ENCODE results near the gene PSMG3.
"Not testable (repeated sequence)": the region's sequence is repeated elsewhere in the genome, so short reads cannot be mapped to it uniquely, and the experiment has no call there.

Gene PSMG3

GRCh38 chr7:1591396-1591795 is 21.6 kb upstream of the PSMG3 start:
- H3K36me3 Mint-ChIP-seq (ENCODE audit: low read depth): no peaks in the 10 kb centered on the region
- peaks cover 29% of the 10 kb centered on the region for H3K4me1 Mint-ChIP-seq (ENCODE audit: low read depth)
- H3K27ac Mint-ChIP-seq: no peak overlapping the region
- peaks cover 4% of the 10 kb centered on the region for H3K9me3 Mint-ChIP-seq
- H3K27me3 Mint-ChIP-seq: peaks cover 21% of the 10 kb centered on the region
- H3K4me3 Mint-ChIP-seq: no peak overlapping the region

DNA sequence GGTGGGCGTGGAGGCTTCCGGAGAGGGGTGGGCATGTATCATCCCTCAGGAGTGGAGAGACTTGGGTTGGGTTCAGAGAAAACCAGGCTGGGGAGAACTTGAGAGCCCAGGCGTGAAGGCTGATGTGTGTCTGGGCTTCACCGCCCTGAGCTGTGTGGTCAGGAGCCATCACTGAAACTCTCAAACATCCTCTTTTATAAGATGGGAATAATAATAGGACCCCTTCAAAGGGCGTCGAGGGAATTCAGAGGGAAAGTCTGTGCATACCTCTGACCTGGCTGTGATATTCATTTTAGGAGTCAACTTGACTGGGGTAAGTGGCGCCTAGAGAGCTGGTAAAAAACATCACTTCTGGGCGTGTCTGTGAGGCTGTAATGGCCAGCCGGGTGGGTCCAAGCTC is 21.1 kb upstream of the PSMG3 start:
- Mint-ChIP-seq H3K4me3 (no peak overlapping the region), H3K36me3 (ENCODE audit: low read depth) (no peaks in the 10 kb centered on the region), H3K27me3 (peaks cover 21% of the 10 kb centered on the region), H3K9me3 (peaks cover 4% of the 10 kb centered on the region), H3K4me1 (ENCODE audit: low read depth) (peaks cover 29% of the 10 kb centered on the region), H3K27ac (no peak overlapping the region)

GRCh38 chr7:1590476-1590875 is 20.6 kb upstream of the PSMG3 start:
- Mint-ChIP-seq H3K4me3 (no peak overlapping the region), H3K27me3 (peaks cover 21% of the 10 kb centered on the region), H3K36me3 (ENCODE audit: low read depth) (no peaks in the 10 kb centered on the region), H3K9me3 (peaks cover 4% of the 10 kb centered on the region), H3K27ac (no peak overlapping the region), H3K4me1 (ENCODE audit: low read depth) (peaks cover 29% of the 10 kb centered on the region)

DNA sequence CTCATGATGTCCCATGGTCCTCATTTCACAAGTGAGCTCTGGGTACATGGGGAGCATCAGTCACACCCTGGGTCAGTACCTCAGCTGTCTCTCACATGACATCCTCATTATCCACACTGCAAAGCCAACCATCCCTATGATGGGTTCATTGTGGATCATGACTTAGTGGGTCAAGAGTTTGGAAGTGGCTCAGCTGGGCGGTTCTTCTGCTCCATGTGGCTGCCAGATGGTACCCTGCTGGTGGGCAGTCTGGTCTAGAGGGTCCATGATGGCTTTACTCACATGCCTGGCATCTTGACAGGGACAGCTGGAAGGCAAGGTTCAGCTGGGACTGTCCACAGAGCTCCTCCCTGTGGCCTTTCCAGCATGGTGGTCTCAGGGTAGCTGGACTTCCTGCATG is 19.1 kb upstream of the PSMG3 start:
- no peak overlapping the region for H3K4me3 Mint-ChIP-seq

GRCh38 chr7:1587738-1588137 is 17.9 kb upstream of the PSMG3 start:
- Mint-ChIP-seq H3K9me3 (peaks cover 4% of the 10 kb centered on the region), H3K4me3 (no peak overlapping the region), H3K27me3 (peaks cover 15% of the 10 kb centered on the region), H3K4me1 (ENCODE audit: low read depth) (peaks cover 24% of the 10 kb centered on the region), H3K27ac (no peak overlapping the region), H3K36me3 (ENCODE audit: low read depth) (no peaks in the 10 kb centered on the region)

More for the DNA sequence above, 19.1 kb upstream of the PSMG3 start:
- Mint-ChIP-seq H3K9me3 (peaks cover 4% of the 10 kb centered on the region), H3K36me3 (ENCODE audit: low read depth) (no peaks in the 10 kb centered on the region), H3K4me1 (ENCODE audit: low read depth) (peaks cover 29% of the 10 kb centered on the region), H3K27ac (no peak overlapping the region), H3K27me3 (peaks cover 18% of the 10 kb centered on the region)

GRCh38 chr7:1586827-1587705 is 17.2 kb upstream of the PSMG3 start:
- Mint-ChIP-seq H3K27me3 (peaks cover 11% of the 10 kb centered on the region), H3K27ac (no peak overlapping the region), H3K36me3 (ENCODE audit: low read depth) (no peaks in the 10 kb centered on the region), H3K4me1 (ENCODE audit: low read depth) (peaks cover 17% of the 10 kb centered on the region), H3K4me3 (no peak overlapping the region), H3K9me3 (peaks cover 4% of the 10 kb centered on the region)

- Mint-ChIP-seq H3K36me3 (ENCODE audit: low read depth) (no peaks in the 10 kb centered on the region), H3K4me1 (ENCODE audit: low read depth) (peaks cover 9% of the 10 kb centered on the region), H3K27me3 (peaks cover 6% of the 10 kb centered on the region), H3K9me3 (peaks cover 4% of the 10 kb centered on the region), H3K4me3 (no peak overlapping the region), H3K27ac (no peak overlapping the region)
Observed at GRCh38 chr7:1586126-1586826, 16.4 kb upstream of the PSMG3 start.

- no peak overlapping the region for H3K4me3 Mint-ChIP-seq
- H3K4me1 Mint-ChIP-seq (ENCODE audit: low read depth): peaks cover under 1% of the 10 kb centered on the region
- H3K9me3 Mint-ChIP-seq: peaks cover 4% of the 10 kb centered on the region
- no peaks in the 10 kb centered on the region for H3K36me3 Mint-ChIP-seq (ENCODE audit: low read depth)
- H3K27ac Mint-ChIP-seq: no peak overlapping the region
- no peaks in the 10 kb centered on the region for H3K27me3 Mint-ChIP-seq
Observed at GRCh38 chr7:1585142-1585981, 15.5 kb upstream of the PSMG3 start.

DNA sequence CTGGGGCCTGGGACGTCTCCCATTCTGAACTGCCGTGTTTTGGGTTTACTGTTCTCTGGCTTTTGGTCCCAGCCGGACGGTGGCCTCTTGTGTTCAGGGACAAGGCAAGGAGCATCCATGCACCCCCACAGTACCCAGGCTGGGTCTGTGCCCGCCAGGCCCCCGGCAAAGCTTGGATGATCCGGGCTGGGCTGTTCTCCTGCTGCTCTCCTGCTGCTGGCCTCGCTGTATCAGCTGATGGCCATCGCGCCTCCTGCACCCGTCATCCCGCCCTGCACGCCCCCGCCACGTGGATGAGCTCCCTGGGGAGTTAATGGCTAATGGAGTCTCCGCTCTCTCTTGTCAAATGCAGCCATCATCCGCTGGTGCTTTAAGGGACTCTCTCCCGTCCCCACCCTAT is 14.9 kb upstream of the PSMG3 start:
- Mint-ChIP-seq H3K27ac (no peak overlapping the region), H3K27me3 (no peaks in the 10 kb centered on the region), H3K9me3 (peaks cover 4% of the 10 kb centered on the region), H3K4me3 (no peak overlapping the region), H3K4me1 (ENCODE audit: low read depth) (no peaks in the 10 kb centered on the region), H3K36me3 (ENCODE audit: low read depth) (no peaks in the 10 kb centered on the region)

- not testable (repeated sequence) for H3K36me3 Mint-ChIP-seq (ENCODE audit: low read depth); H3K27ac Mint-ChIP-seq
Observed at GRCh38 chr7:1583241-1583930, 13.6 kb upstream of the PSMG3 start.

GRCh38 chr7:1580422-1581030 is 10.7 kb upstream of the PSMG3 start:
- Mint-ChIP-seq H3K9me3 (no peaks in the 10 kb centered on the region), H3K27me3 (no peaks in the 10 kb centered on the region), H3K27ac (no peak overlapping the region), H3K4me1 (ENCODE audit: low read depth) (no peaks in the 10 kb centered on the region), H3K36me3 (ENCODE audit: low read depth) (no peaks in the 10 kb centered on the region), H3K4me3 (no peak overlapping the region)

More at GRCh38 chr7:1583241-1583930, 13.6 kb upstream of the PSMG3 start:
- not testable (repeated sequence) for H3K4me3 Mint-ChIP-seq; H3K4me1 Mint-ChIP-seq (ENCODE audit: low read depth); H3K9me3 Mint-ChIP-seq; H3K27me3 Mint-ChIP-seq

- no peaks in the 10 kb centered on the region for H3K4me1 Mint-ChIP-seq (ENCODE audit: low read depth)
- H3K9me3 Mint-ChIP-seq: no peaks in the 10 kb centered on the region
- H3K27me3 Mint-ChIP-seq: no peaks in the 10 kb centered on the region
- H3K27ac Mint-ChIP-seq: no peak overlapping the region
- H3K36me3 Mint-ChIP-seq (ENCODE audit: low read depth): no peaks in the 10 kb centered on the region
- no peak overlapping the region for H3K4me3 Mint-ChIP-seq
Observed at GRCh38 chr7:1579481-1580421, 9.9 kb upstream of the PSMG3 start.

- H3K4me1 Mint-ChIP-seq (ENCODE audit: low read depth): no peaks in the 10 kb centered on the region
- H3K4me3 Mint-ChIP-seq: no peak overlapping the region
- no peaks in the 10 kb centered on the region for H3K9me3 Mint-ChIP-seq
- H3K36me3 Mint-ChIP-seq (ENCODE audit: low read depth): no peaks in the 10 kb centered on the region
- H3K27ac Mint-ChIP-seq: no peak overlapping the region
- no peaks in the 10 kb centered on the region for H3K27me3 Mint-ChIP-seq
Observed at GRCh38 chr7:1578513-1578912, 8.7 kb upstream of the PSMG3 start.

Data from stimulated activated naive CD8-positive, alpha-beta T cell treated with anti-CD3 and anti-CD28 coated beads, Interleukin-15, Interleukin-2, amounts not matched to agents 100 ng/mL and 50 ng/mL, for 24 hours (primary cell).